ENCODE results near the gene PPARA.

The PPARA gene

DNA sequence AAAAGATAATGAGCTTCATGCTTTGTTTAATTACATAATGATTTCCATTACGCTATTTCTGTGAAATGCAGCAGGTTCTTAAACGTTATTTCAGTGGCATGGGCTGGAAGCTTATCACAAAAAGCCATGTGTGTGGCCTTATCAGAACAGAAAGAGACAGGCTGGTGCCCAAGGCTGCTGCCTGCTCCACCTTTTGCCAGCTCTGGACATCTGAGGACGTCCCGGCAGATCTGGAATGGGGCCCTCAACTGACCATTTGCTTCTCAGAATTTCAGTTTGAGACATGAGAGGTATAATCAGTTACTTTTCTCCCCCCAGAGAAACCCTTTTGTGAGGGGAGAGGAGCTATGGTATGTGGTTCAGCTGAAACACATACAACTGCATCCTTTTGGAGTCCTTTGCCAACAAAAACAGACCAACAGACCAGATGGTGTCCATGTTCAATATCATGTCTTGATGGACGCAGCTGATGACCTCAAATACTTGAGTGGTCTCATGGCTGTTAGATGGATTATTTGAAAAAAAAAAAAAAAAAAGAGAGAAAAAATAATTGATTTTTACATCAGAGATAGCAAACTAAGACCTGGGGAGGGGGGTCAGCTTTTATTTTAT lies 91.2 kb downstream of the PPARA start:
- DNase-seq (ENCODE audit: low read depth) = no peak
- TF ChIP-seq, protein P1, sequence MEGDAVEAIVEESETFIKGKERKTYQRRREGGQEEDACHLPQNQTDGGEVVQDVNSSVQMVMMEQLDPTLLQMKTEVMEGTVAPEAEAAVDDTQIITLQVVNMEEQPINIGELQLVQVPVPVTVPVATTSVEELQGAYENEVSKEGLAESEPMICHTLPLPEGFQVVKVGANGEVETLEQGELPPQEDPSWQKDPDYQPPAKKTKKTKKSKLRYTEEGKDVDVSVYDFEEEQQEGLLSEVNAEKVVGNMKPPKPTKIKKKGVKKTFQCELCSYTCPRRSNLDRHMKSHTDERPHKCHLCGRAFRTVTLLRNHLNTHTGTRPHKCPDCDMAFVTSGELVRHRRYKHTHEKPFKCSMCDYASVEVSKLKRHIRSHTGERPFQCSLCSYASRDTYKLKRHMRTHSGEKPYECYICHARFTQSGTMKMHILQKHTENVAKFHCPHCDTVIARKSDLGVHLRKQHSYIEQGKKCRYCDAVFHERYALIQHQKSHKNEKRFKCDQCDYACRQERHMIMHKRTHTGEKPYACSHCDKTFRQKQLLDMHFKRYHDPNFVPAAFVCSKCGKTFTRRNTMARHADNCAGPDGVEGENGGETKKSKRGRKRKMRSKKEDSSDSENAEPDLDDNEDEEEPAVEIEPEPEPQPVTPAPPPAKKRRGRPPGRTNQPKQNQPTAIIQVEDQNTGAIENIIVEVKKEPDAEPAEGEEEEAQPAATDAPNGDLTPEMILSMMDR (IDR thresholded peaks at IDR 0.05; ENCODE audit: control insufficient read depth, extremely low read depth, insufficient read depth) = no peak
- no peak overlapping the region for H3K4me3 ChIP-seq (ENCODE audit: low read depth, low read length)

DNA sequence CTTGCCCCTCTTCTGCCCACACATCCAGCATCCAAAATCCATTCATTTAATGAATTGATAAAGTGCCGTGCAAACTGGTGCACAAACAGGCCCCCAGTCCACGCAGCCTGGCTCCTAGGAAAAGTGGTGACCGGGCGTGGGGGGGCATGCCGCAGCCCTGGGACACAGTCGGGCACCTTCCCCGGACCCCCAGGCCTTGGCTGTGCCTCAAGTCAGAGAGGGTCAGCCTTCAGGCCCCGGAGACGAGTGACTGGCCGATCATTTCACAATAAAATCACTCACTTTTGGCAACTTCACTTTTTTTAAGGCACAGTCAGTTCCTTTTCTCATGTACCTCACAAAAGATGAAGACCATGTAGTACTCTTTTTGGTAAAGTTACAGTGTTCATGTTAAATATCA lies 91.8 kb downstream of the PPARA start:
- TF ChIP-seq, protein P1 (IDR thresholded peaks at IDR 0.05; ENCODE audit: control insufficient read depth, extremely low read depth, insufficient read depth) = no peak
- no peak overlapping the region for H3K4me3 ChIP-seq (ENCODE audit: low read depth, low read length)
- DNase-seq (ENCODE audit: low read depth) = no peak

DNA sequence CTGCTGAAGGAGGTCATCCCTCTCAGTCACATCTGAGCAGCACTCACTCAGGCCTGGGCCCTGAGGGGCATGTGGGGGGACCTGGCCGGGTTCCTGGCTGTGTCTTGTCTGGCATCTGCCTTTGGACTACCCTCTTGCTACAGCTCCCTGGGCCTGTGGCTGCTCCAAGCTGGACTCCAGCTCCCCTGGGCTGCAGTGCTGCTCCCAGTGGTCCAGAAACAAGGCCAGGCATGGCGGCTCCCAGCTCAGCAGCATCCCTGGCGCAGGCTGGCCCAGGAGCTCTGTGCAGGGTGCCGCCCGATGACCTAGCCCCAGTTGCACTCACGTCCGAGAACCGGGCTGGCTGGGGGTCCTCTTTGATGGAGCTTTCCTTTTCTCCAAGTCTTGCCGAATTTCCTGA lies 94.4 kb downstream of the PPARA start:
- no peak for DNase-seq (ENCODE audit: low read depth)
- no peak overlapping the region for H3K4me3 ChIP-seq (ENCODE audit: low read depth, low read length)
- TF ChIP-seq, protein P1 (IDR thresholded peaks at IDR 0.05; ENCODE audit: control insufficient read depth, extremely low read depth, insufficient read depth) = no peak

DNA sequence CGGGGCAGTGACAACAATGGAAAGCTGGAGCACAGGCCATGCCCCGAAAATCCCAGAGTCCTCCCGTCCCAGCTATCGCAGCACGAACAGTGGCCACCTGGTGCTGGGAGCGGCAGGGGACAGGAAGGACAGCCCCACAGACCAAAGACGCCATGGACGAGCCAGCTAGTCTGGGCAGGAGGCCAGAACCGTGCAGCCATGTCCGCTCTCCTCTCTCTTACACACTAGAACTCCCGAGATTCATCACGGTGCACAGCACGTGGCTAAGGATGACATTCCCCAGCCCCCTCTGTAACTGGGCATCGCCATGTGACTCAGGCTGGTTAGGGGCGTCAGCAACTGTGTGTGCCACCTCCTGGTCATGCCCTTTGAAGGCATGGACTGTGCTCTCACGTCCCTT lies 95.2 kb downstream of the PPARA start:
- no peak for DNase-seq (ENCODE audit: low read depth)
- TF ChIP-seq, protein P1 (IDR thresholded peaks at IDR 0.05; ENCODE audit: control insufficient read depth, extremely low read depth, insufficient read depth) = no peak
- H3K4me3 ChIP-seq (ENCODE audit: low read depth, low read length) = no peak overlapping the region

DNA sequence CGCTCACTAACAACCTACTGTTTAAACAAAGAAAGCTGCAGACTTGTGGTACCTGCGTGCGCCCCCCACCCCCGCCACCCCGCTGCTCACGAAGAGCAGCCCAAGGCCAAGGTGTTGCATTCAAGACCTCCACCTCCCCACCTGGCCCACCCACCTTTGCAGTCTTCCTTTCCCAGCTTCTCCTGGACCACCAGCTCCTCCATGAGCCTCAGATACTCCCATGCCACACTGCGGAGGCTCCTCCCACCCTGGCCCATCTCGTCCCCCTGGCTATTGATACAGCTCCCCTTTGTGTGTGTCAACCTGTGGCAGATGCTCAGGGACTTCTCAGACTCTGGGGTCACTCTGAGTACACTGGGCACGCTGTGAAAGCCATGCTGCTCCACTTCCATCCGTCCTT lies 95.9 kb downstream of the PPARA start:
- TF ChIP-seq, protein P1 (IDR thresholded peaks at IDR 0.05; ENCODE audit: control insufficient read depth, extremely low read depth, insufficient read depth) = no peak
- no peak overlapping the region for H3K4me3 ChIP-seq (ENCODE audit: low read depth, low read length)
- DNase-seq (ENCODE audit: low read depth) = no peak

DNA sequence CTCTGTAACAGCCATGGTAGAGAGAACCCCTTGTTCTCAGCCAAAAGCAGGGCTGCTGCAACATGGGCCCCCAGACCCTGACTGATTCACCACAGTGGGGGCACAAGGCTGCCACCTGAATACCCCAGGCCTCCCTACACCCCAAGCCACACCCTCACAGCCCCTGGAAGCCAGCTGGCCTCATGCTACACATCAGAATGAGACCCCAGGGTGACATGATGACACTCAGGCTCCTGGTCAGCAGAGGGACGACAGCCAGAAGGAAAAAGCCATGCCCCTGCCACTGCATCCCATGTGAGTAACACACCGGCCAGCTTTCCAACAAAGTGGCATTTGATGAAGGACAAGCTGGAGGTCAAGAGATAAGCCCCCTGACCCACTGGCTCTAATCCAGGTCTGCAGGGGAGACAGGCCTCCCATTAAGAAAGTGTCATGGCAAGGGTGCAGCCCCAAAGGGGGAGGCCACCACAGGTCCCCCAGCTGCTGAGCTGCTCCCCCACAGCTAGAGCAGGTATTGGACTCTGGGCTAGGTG lies 97.2 kb downstream of the PPARA start:
- no peak for DNase-seq (ENCODE audit: low read depth)
- H3K4me3 ChIP-seq (ENCODE audit: low read depth, low read length) = no peak overlapping the region
- TF ChIP-seq, protein P1 (IDR thresholded peaks at IDR 0.05; ENCODE audit: control insufficient read depth, extremely low read depth, insufficient read depth) = no peak
